Measurements from ENCODE around the gene SPTBN1.
A peak's percentile ranks its signal among the peaks of the same experiment; 100 is the strongest.

SPTBN1 gene

GRCh38 chr2:54578648-54579045 is 122.5 kb downstream of the SPTBN1 start:
- no peak for DNase-seq

DNA sequence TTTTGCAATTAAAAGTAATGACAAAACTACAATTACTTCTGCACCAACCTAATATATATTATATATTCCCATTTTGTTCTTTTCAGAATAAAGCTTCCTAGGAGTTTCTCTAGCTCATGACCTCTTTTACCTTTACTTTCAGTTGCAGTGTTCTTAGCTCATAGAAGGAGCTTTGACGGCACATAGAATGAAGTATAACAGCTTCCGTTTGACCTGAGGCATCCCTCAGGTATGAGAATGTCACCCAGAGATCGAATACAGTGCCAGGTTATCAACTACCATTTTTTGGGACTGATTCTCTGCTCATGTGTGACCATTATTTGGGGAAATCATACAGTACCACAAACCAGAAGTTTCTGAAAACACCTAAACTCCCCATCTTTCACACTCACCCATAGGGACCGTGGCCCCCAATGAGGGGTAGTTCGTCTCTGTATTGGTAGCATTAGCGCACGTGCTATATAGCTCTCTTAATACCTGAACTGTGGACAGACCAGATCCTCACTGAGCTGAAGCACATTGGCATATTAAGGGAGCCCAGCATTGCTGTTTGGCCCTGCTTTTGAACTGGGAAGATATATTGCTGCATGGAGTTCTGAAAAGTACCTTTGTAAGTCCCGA is 123.0 kb downstream of the SPTBN1 start:
- no peak for DNase-seq

- DNase-seq: no peak
These were observed 123.8 kb downstream of the SPTBN1 start for GRCh38 chr2:54579682-54580620.

GRCh38 chr2:54581326-54582039 is 125.4 kb downstream of the SPTBN1 start:
- DNase-seq: no peak

DNA sequence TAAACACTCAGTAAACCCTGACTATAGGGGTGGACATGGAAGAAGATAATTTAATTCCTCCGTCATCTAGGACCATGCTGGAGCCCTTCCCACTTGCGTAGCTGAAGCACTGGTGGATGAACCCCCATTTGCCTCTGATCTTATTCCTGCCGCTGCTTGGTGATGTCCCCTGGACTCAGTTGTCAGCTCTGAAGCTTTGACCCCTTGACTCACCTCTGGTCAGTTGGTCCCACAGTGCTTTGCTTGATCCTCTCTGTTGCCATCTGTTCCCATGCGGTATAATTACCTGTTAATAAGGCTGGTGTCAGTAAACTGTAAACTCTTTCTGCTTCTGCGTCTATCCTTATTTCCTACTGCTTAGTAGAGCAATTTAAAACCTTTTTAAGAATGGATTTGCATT is 126.9 kb downstream of the SPTBN1 start:
- DNase-seq: no peak

DNA sequence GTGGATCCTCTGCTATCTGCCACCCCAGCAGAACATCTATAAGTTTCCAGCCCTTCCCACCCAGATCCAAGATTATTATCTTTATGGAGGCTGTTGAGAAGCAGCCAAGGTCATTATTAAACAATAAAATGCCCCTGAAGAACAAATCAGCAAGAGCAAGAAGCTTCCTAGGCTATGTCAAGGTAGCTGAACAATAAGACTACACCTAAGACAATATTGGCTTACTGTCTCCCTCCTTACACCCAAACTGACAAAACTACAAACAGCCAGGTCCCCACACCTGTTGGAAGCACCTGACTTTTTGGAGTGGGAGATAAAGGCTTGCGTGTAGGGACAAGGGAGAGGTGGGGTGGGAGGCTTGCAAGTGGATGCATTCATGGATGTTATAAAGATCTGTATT is 128.5 kb downstream of the SPTBN1 start:
- no peak for DNase-seq

- no peak for DNase-seq
These were observed 129.1 kb downstream of the SPTBN1 start for GRCh38 chr2:54585136-54585733.

DNA sequence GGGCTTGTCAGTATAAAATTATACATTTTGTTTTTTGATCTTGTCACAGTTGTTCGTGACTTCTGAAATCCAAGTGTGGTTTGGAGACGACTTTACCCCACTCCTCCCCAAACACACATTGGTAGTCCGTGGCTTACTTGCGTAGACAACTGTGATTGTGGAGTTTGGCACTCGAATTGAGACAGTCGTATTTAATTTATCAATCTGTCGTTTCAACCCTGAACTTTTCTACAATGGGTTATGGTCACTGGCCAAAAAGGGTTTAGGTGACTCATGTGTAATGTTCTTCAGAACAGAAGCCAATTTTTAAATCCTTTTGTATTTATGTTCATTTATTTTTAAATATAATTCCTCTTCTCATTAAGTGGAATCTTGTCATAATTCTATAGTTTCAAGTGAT is 129.9 kb downstream of the SPTBN1 start:
- peak; percentile 63 for DNase-seq

- DNase-seq: peak; percentile 44
These were observed 130.4 kb downstream of the SPTBN1 start for GRCh38 chr2:54586494-54586893.

DNA sequence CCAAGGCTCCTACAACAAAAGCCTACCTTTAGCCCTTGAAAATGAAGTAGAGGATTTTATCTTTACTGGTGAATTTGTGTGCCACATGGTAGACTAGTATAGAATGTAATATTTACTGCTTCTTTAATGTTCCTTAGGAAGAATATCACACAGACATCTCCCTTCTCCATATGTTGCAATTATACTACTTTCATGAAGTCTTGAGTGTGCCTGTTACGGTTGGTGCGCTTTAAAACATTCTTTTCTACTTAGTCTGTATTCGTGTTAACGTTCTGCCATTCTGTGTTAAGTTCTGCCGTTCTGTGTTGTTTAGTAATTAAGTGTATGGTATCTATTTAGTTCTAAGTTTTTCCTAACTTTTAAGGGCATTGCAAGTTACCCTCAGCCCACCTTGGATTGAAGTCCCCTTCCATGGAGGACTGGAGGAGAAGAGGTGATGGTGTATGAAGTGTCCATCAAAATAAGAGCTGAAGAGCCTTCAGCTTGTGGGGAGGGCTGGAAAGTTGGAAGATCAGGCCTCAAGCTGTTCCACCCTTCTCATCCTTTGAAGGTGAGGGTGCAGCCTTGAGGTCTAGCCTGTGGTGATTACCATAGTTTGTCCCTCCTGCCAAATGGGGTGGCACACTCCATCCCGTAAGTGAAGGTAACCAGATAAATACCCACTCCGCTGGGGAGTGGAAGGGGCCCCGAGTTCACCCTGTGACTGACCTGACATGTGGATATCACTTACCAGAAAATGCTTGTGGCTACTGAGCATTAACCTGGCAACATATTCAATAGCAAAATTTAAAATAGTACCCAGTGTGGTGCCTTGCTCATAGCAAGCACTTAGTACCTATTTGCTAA is 131.3 kb downstream of the SPTBN1 start:
- peak; percentile 17 for DNase-seq

DNA sequence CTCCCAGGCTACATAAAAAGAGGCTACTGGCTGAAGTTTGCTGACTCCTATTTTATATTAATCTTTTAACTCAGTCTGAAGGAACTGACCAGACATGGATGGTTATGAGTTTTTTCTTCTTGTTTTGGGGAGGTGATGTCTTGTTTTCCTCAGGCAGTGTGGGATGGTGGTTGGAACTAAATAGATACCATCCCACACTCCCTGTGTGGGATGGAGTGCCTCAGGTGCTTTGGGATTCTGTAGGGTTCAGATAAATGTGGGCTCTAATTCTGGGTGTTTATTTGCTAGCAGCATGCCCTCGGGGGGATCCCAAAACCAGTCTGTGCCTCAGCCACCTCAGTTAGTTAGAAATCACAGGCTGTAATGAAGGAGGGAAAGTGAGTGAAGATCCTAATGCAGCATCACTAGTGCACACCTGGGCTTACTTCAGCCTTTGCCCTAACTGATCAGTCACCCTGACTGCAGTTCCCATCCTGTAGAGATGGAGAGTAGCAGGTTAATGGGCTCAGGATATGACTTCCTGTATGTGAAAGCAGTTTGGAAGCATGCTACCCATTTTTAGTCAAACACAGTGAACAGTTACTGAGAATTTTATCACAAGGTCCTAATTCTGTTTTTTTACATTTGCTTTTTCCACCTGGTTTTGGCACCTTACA is 132.2 kb downstream of the SPTBN1 start:
- DNase-seq: no peak

- DNase-seq: no peak
These were observed 132.9 kb downstream of the SPTBN1 start for GRCh38 chr2:54589038-54589339.

DNA sequence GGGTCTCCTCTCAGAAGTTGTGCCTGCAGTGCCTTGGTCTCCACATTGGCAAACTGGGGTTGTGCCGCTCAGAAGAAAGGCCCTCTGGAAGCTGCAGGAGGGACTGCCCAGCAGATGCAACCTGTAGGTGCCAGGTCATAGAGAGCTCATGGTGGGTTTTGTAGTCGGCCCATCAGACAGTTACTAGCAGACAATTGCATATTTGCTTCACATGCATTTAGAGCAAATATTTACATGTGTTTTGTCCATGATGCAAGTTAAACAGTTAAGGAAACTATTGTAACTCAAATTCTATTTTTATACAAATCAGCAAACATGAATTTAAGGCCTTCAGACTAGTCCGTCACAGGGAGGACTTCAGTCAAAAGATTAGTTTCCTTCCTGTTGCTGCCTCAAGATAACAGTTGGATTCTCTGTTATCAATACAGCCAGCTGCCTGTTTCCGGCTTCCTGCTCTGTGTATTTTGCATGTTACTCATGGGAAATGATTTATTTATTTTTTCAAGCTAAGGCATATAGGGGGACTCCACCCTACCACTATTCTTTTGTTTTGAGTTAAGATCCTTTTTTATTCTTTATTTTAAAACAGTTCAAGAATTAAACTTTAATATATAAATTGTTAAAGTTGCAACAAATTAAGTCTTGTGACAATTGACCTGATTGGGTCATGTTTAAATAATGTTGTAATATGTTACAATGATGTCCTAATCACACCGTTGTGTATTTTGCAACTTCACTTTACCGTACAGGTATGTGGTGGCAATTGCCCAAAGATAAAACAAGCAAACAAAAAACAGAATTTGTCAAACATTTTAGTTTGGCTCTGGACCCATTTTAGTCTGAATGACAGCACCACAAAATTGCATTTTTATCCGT is 133.5 kb downstream of the SPTBN1 start:
- DNase-seq: no peak

- no peak for DNase-seq
These were observed 134.3 kb downstream of the SPTBN1 start for GRCh38 chr2:54590216-54591120.

DNA sequence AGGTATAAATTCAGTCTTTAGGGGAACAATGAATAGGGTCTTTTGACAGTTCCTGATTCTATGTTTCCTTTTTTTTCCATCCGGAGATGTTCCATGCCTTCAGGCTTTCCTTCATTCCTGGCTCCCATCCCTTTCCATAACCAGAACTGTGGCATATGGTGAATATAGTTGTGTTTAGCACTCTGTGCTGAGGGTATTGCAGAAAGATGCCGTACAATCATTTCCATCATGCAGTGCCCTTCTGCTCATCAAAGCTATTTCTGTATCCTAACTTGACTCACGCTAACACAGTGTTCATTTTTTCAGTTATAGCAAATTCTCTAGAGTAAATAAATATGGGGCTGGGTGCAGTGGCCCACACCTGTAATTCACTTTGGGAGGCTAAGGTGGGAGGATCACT is 135.4 kb downstream of the SPTBN1 start:
- no peak for DNase-seq

- DNase-seq: no peak
These were observed 137.1 kb downstream of the SPTBN1 start for GRCh38 chr2:54593249-54593648.

DNA sequence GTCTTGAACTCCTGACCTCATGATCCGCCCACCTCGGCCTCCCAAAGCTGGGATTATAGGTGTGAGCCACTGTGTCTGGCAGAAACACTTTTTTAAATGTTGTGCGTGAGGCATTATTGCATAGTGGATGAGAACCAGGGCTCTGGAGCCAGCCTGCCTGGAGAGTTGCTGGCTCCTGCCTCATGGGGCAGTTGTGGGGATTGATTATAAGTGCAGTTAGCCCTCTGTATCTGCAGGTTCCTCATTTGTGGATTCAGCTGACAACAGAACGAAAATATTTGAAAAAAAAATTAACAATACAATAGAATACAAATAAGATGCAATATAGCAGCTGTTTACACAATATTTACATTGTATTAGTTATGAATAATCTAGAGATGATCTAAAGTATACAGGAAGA is 137.9 kb downstream of the SPTBN1 start:
- no peak for DNase-seq

DNA sequence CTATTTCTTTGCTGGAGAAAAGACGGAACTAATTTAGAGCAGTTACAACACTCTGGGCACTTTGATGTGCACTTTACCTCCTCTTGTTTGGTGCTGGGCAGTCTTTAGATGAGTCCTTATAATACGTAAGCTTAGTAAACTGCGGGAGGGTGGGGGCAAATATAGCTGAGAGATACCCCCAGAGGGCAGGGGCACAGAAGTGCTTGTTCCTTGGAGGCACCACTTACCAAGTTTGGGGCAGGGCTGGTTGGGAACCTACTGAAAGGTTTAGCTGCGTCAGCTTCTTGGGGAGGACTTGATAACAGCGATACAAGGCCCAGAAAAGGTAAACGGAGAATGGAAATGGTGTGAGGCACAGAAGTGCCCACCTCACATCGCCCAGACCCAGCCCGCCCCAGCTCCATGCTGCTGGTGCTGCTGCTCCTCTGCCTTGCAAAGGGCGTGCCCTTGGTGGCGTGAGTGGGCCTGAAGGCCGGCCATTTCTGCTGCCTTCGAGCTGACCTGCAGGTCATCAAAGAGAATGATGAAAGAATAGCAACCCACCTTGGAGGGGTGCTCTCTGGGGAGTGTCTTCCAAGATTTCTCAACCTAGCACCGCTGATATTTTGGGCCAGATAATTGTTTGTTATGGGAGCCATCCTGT is 139.2 kb downstream of the SPTBN1 start:
- no peak for DNase-seq
